Sciatic nerve (tissue), 2 donors: Measurements from ENCODE around the gene MLLT1. TPM values are rescaled to one million over a fixed set of nuclear protein-coding genes. Genes with fewer than 3 reads are reported as not detected.
A peak's percentile ranks its signal among the peaks of the same experiment; 100 is the strongest.

Experiments used
- ATAC-seq: fragments of 200-7000 bp; cut with Tn5 transposase; one replicate; pipeline ENCODE4 v1.9.1; 2020; ENCODE audit warnings: mild to moderate bottlenecking, moderate library complexity
- DNase-seq: peaks from one replicate; pipeline ENCODE4 v3.0.0-alpha.2; 2020; ENCODE audit warnings: low spot score
- intact Hi-C: fragments of 100-400 bp; cut with DNase I; formaldehyde crosslinking; loops from one replicate; pipeline ENCODE4 v1.14.2; 2022
- total RNA-seq: library from RNA; stranded (reverse); fragmentation: NEBNext Ultra II Directional; extraction: Animal tissue kit (Norgen Biotek cat#: 25700); gene quantifications from one replicate; pipeline ENCODE4 v1.2.1, GENCODE V29; 2021
- donor health status: DM: no; HTN: no; CAD: no.
- donor health status: DM: no; HTN: no; CAD: no.

Gene MLLT1
- total RNA-seq, 1 donor from 2014 or later: 72.5 TPM

DNA sequence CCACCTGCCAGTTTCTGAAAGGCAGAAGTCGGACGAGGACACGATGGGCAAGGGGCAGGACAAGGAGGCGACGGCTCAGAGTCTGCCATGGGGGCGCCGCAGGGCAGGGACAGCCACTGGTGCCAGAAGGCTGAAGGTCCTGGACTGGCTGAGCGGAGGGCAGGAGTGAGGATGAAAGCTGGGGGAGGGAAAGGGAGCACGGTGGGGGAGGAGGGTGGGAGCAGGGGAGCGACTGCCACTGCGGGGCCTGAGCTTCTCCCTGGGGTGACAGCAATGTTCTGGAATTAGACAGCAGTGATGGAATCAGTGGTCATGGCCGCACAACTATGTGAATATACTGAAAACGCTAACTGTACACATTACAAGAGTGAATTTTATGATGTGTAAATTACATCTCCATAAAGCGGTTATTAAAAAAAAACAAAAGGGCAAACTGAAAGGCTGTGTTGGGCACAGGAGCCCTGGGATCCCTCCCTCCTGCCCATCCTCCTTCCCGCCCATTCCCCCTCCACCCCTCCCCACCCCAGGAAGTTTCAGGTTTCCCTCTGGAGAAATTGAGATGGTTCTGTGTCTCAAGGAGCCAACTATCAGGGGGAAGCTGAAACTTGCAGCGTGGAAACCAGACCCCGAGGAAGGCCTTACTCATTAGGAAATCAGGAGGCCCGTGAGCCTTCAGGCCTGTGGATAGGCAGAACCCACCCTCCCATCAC lies 15.9 kb downstream of the MLLT1 start:
- DNase-seq: no peak
- intact Hi-C loops: no loop called here
- no peak for ATAC-seq

DNA sequence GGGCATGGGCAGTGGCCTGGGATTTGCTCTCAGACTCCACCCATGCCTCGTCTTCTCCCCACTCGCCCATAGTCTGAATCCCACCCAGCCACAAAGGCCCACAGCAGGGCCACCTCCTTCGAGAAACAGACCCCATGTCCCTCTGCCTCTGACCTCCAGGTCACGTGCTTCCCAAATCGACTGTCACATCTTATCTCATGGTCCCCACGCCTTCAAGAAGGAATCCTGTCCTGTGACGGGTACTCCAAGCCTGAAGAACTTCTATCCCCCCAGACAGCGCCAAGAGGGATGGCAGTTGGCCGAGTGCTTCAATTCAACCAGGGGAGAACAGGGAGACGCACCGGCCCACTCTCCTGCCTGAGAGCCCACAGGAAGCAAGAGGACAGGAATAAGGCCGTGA lies 16.5 kb downstream of the MLLT1 start:
- DNase-seq (no peak), ATAC-seq (no peak)
- intact Hi-C loops: no loop called here

DNA sequence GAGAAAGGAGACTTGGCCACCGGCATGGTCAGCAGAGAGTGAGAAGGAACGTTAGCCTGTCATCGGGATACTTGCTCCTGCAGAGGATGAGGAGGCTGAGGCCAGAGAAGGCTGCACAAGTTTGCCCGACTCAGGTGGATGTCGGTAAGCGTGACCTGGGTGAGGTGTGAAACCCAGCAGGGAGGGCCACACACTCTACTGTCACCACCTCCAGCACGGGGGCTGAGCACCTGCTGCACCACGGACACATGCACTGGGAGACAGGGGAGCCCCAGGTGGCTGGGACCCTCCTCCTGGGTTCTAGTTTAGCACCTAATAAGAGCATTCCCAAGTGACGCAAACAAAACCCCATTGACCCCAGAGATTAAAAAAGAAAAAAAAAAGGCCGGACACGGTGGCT lies 17.3 kb downstream of the MLLT1 start:
- DNase-seq (no peak), ATAC-seq (no peak)
- intact Hi-C loops: no loop called here

DNA sequence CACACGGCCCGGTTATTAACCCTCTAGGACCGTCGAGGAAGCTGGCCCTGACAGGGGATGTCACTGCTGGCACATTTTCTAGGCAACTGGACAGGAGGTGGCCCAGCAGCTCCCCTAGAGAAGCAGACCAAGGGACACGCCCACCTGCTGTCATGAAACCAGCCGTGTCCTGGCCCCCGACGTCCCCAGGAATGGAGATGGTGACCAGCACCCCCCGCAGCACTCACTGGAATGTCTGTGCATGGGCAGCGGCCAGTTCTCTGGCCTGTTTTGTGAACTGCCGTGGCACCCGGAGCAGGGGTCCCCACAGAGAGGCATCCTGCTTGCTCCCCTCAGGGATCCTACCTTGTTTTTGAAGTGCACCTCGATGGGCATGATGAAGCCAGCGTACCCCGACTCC lies 17.9 kb downstream of the MLLT1 start:
- intact Hi-C loops: no loop called here
- ATAC-seq: no peak
- no peak for DNase-seq

DNA sequence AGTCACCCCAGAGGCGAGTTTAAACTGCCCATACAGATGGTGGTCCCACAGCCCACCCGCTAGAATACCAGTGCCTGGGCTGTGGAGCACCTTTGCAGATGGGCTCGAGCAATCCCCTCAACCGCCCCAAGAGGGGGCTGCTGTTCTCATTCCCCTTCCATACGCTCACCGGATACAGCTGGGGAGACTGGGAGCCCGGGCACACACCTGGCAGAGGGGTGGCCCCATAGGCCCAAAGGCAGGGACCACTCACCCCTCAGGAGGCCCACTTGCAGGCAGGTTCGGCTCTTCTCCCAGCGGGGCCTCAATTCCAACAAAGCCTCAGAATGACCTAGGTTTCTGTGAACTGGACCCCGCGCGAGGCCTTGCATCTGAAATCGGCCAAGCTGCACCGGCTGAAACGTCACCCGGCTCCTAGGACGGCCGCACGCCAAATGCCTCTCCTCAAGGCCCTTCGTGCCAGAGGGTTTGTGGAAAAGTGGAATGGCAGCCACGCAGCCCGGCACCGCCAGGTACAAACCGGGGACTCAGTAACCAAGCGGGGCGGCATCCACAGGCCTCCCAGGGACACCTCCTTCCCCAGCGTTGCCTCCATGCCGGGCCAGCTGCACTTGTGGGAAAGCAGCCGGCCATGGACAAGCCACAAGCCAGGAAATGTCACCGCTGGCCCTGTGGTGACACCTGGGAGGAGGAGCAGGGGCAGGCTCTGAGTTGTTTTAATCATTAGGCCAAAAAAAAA lies 18.7 kb downstream of the MLLT1 start:
- intact Hi-C loops: no loop called here
- no peak for DNase-seq

DNA sequence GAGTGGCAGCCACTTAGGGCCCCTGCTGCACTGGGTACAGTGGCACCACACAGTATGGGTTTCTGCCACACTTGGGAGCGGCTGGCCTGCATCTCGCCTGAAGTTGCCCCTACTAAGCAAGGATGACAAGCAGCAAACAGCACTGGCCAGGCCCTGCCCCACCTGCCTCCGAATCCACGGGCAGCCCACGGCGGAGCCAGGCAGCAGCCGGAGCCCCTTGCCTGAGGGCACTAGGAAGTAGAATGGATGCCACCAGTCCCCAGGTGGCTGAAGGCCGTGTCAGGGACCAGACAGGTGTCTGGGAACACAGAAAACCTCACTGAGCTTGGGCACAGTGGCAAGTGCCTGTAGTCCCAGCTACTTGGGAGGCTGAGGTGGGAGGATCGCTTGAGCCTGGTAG lies 19.4 kb downstream of the MLLT1 start:
- ATAC-seq: no peak
- no peak for DNase-seq
- intact Hi-C loops: no loop called here

More for the DNA sequence above, 18.7 kb downstream of the MLLT1 start:
- peak; percentile 69 for ATAC-seq

DNA sequence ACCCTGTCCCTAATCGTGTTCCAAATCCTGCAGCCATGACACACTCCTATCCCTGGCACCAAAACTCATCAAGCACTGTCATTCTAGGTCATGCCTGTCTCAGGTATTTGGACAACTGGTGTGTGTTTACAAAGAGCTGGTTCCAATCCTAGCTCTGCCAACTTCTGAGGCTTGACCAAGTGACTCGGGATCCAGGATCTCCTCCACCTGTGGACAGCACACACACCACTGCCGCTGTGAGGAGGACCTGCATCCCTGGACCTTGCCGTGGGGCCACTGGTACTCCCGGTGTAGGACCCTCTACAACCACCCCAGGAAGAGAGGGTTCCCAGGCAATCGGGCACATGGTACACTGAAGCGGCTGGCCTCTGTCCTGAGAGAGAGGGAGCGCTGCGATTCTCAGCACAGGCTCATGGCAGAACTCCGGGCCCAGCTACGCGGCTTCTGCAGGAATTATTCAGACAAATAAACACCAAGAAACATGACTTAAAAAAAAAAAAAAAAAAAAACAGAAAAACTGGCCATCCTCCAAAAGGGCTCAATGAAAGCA lies 20.4 kb downstream of the MLLT1 start:
- intact Hi-C loops: no loop called here
- ATAC-seq (peak; percentile 51), DNase-seq (no peak)

DNA sequence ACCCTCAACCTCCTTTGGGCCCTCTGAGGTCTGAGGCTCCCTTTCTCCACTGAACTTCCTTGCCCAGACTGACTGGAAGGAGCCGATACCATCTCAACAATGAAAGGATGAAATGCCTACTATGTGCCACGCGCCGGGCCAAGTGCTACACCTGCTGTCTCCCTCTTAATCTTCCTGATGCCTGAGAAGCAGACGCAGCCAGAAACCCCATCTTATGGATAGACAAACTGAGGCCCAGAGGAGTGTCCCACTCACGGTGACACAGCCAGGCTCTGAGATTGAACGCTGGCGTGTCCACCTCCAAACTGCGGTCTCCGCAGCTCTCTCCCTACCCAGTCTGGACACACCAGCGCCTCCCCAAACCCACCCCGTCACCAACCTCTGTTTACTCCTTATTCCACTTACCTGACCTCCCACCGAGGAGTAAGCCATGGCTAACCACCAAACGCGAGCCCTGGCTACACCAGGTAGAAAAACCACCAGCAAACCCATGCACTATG lies 20.9 kb downstream of the MLLT1 start:
- ATAC-seq (no peak), DNase-seq (no peak)
- intact Hi-C loops: no loop called here

DNA sequence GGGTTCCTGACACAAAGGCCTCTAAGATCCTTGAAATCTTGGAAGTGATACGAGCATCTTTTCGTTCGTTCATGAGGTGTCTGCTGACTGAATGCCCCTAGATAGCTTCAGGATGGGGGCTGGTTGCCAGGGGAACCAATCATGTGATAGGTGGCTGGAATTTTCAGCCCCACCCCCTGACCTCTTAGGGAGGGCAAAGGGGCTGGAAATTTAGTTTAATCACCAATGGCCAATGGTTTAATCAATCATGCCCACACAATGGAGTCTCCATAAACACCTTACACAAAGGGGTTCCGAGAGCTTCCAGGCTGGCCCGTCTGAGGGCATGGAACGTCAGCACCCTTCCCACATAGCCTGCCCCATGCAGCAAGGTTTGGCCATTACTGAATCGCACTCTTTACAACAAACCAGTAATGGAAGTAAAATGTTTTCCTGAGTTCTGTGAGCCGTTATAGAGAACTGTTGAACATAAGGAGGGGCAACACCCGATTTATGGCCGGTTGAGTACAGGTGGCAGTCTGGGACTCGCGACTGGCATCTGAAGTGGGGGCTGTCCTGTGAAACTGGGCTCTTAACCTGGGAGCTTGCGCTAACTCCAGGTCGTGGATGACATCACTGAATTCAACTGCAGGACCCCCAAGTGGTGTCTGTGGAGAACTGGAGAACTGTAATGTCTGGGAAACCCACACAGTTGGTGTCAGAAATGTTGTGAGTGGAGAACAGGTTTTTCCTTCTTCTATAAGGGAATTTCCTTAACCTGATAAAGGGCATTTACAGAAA lies 25.6 kb downstream of the MLLT1 start:
- DNase-seq (no peak), ATAC-seq (no peak)
- intact Hi-C loops: no loop called here

DNA sequence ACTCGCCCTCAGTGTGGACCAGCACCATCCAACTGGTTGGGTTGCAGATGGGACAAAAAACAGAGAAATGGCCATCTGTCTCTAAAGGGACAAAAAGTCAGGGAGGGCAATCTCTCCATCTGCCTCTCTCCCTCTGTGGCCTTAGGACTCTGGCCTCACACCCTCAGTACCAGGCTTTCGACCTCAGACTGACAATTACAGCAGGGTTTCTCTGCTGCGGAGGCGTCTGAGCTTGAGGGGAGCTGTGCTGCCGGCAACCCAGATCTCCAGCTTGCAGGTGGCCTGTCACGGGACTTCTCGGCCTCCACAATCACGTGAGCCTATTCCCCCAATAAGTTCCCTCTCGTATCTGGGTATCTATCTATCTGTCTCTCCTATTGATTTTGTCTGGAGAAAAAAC lies 27.7 kb downstream of the MLLT1 start:
- no peak for DNase-seq
- ATAC-seq: no peak
- intact Hi-C loops: no loop called here

DNA sequence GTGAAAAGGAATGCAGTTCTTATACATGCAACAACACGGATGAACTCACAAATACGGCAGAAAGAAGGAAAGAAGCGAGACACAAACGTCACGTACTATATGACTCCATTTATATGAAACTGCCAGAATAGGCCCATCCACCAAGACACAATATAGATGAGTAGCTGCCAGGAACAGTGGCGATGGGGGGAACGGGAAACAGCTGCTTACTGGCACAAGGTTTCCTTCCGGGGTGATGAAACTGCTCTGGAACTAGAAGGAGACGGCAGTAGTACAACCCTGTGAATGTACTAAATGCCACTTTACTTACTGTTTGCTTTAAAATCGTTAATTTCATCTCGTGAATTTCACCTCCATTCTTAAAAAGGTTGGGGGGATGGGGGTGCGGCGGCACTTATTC lies 28.9 kb downstream of the MLLT1 start:
- intact Hi-C loops: no loop called here
- no peak for ATAC-seq
- no peak for DNase-seq

DNA sequence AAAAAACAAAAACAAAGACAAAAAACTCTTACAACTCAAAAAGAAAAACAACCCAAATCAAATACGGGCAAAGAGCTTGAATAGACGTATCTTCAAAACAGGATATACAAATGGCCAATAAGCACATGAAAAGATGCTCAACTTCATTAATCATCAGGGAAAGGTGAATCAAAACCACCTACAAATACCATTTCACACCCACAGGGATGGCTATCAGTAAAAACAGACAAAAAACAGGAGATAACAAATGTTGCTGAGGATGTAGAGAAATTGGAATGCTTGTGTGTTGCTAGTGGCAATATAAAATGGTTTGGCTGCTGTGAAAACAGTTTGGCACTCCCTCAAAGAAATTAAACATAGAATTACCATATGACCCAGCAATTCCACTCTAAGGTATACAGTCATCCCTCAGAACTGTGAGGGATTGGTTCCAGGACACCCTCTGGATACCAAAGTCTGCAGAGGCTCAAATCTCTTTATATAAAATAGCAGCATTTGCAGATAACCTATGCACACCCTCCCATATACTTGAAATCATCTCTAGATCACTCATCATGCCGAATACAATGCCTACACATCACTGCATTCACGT lies 29.7 kb downstream of the MLLT1 start:
- DNase-seq (no peak), ATAC-seq (no peak)
- intact Hi-C loops: no loop called here

DNA sequence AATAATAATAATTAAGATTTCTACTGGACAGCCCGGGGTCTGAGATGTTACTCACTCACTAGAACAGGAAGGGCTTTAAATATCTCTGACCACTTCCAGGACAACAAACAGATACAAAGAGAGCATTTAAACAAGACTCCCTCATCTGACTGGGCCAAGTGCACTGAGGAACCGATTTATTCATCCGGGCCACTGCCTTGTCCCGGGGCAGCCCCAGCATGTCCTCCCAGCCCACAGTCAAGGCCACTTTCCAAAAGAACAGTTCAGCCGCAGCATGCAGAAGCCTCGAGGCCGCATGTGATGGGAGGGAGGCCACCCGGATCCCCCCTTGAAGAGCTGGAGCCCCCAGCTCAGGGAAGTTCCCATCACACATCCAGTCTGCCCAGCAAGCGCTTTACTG lies 30.5 kb downstream of the MLLT1 start:
- no peak for DNase-seq
- intact Hi-C loops: no loop called here
- peak; percentile 86 for ATAC-seq

DNA sequence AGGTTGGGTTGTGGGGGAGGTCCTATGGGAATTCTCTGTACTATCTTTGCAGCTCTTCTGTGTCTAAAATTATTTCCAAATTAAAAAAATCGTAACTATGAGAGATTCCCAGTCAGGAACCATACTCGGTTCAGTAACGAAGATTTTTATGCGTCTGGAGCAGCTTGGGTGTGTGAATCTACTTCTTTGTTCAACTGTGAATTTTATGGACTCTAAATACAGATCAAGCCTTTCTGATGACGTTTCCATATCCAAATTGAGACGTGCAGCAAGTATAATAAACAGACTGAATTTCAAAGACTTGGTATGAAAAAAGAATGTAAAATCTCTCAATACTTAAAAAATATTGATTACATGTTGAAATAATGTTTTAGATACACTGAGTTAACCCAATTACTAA lies 30.9 kb downstream of the MLLT1 start:
- DNase-seq (no peak), ATAC-seq (peak; percentile 30)
- intact Hi-C loops: no loop called here

DNA sequence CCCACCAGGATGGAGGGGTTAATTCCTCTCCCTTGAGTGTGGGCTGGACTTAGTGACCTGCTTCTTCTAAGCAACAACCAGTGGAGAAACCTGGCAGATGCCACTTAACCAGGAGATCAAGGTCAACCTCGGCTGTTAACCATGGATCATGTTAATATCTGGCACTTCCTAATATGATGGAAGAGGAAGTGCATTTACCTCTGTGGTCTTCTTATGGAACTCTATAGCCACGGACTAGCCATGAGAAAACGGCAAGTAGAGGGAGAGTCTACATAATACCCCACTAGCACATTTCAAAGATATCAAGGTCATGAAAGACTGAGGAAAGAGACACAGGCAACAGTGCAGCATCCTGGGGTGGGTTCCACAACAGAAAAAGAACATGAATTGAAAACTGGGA lies 31.4 kb downstream of the MLLT1 start:
- no peak for ATAC-seq
- DNase-seq: no peak
- intact Hi-C loops: no loop called here

DNA sequence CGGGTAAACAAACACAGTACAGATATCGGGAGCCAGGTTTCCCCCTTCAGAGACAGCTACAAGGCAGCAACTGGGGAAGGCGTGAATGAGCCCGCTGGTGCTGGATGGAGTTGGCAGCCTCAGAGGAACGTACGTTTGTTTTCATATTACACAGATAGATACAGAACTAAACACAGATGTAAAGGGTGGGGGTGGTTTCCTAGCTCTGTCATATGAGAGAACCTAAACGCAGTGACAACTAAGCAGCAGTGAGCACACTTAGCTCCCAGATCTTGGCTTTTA lies 32.8 kb downstream of the MLLT1 start:
- ATAC-seq (no peak), DNase-seq (no peak)
- intact Hi-C loops: no loop called here

DNA sequence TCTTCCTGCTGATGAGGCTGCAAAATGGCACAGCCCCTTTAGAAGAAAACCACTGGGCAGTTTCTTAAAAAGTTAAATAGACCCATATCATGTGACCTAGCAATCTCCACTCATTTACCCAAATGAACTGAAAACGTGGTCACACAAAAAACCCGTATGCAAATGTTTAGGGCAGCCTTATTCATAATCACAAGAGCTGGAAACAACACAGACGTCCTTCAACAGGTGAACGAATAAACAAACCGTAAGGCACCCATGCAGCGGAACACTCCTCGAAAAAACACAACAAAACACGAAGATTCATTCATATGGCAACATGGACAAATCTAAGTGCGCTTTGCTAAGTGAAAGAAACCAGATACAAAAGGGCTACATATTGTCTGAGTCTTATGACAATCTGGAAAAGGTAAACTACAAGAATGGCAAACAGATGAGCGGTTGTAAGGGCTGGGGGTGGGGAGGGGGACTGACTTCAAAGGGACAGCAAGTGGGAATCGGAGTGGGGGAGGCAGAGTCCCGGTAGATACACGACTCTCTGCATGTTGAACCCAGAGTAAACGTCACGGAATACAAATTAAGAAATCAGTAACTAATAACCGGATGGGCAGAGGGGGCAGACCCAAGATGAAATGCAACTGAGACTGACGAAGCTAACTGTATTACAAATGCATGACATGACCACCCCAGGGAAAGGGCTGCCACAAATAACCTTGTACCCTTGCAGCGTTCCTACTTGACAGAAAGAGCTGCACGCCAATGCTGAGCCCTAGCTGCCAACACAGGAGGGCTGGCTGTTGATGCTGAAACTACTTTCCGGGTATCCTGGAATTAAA lies 33.4 kb downstream of the MLLT1 start:
- ATAC-seq (no peak), DNase-seq (no peak)
- intact Hi-C loops: no loop called here

DNA sequence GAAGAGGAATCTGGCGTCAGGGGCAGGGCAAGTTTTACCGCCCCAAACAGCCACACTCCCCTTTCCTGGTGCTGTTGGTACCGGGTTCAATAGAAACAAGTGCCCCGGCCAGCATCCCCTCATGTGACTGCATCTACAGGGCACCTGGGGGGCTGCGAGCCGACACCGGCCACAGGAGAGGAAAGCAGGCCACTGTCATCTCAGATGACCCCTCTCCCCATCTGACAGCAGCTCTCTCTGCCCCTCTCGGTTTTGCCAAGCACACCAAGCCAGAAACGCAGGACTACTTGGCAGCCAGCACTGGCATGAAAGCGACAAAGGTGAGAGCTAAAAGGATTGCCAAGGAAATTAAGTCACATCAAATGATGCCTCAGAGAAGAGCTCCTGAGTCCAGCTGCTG lies 37.1 kb downstream of the MLLT1 start:
- no peak for ATAC-seq
- DNase-seq: no peak
- intact Hi-C loops: no loop called here
